Stimulated activated CD8-positive, alpha-beta memory T cell treated with anti-CD3 and anti-CD28 coated beads, Interleukin-15, amount 100 ng/mL, for 24 hours (primary cell): ENCODE data around the gene CUX1.

Experiments used
- DNase-seq: peaks from one replicate; pipeline ENCODE4 v3.0.0-alpha.2; 2020; ENCODE audit warnings: low read depth

CUX1 gene

GRCh38 chr7:101896316-101896715, 78.9 kb downstream of the CUX1 start:
- DNase-seq: no peak

- no peak for DNase-seq
These were observed 79.5 kb downstream of the CUX1 start for GRCh38 chr7:101896941-101897340.

GRCh38 chr7:101898106-101898505, 80.7 kb downstream of the CUX1 start:
- no peak for DNase-seq

- DNase-seq: no peak
These were observed 82.2 kb downstream of the CUX1 start for GRCh38 chr7:101899616-101900015.

- DNase-seq: no peak
These were observed 82.7 kb downstream of the CUX1 start for GRCh38 chr7:101900103-101900502.

- no peak for DNase-seq
These were observed 84.5 kb downstream of the CUX1 start for GRCh38 chr7:101901661-101902491.

- DNase-seq: no peak
These were observed 85.5 kb downstream of the CUX1 start for GRCh38 chr7:101902680-101903514.

- no peak for DNase-seq
These were observed 86.1 kb downstream of the CUX1 start for GRCh38 chr7:101903515-101903868.

GRCh38 chr7:101904019-101904418, 86.6 kb downstream of the CUX1 start:
- no peak for DNase-seq

- DNase-seq: no peak
These were observed 87.9 kb downstream of the CUX1 start for GRCh38 chr7:101905203-101905865.

GRCh38 chr7:101906291-101907240, 89.1 kb downstream of the CUX1 start:
- DNase-seq: no peak

GRCh38 chr7:101910991-101911799, 93.8 kb downstream of the CUX1 start:
- no peak for DNase-seq

- no peak for DNase-seq
These were observed 94.6 kb downstream of the CUX1 start for GRCh38 chr7:101911800-101912715.

- no peak for DNase-seq
These were observed 95.3 kb downstream of the CUX1 start for GRCh38 chr7:101912716-101913110.

GRCh38 chr7:101913247-101913721, 95.9 kb downstream of the CUX1 start:
- DNase-seq: no peak

- no peak for DNase-seq
These were observed 96.4 kb downstream of the CUX1 start for GRCh38 chr7:101913851-101914250.

GRCh38 chr7:101915000-101915399, 97.6 kb downstream of the CUX1 start:
- no peak for DNase-seq

- no peak for DNase-seq
These were observed 98.8 kb downstream of the CUX1 start for GRCh38 chr7:101916041-101916800.

- no peak for DNase-seq
These were observed 99.5 kb downstream of the CUX1 start for GRCh38 chr7:101916876-101917275.
